Nephron progenitor cell (in vitro differentiated cells): Measurements from ENCODE around the gene PTER.

Experiments
- DNase-seq: peaks from one replicate; pipeline ENCODE4 v3.0.0; 2021
- H3K27ac Mint-ChIP-seq: 2 replicates; pipeline ENCODE4 v1.8.0; 2021; ENCODE audit warnings: mild to moderate bottlenecking, moderate library complexity, mixed read lengths
- H3K27me3 Mint-ChIP-seq: 2 replicates; pipeline ENCODE4 v1.8.0; 2021; ENCODE audit warnings: mild to moderate bottlenecking, low read depth, mixed read lengths; ENCODE audit not compliant: poor library complexity
- H3K36me3 Mint-ChIP-seq: 2 replicates; pipeline ENCODE4 v1.8.0; 2021; ENCODE audit warnings: low read depth, mixed read lengths
- H3K4me1 Mint-ChIP-seq: 2 replicates; pipeline ENCODE4 v1.8.0; 2021; ENCODE audit warnings: mixed read lengths
- H3K4me3 Mint-ChIP-seq: 2 replicates; pipeline ENCODE4 v1.8.0; 2021; ENCODE audit warnings: mild to moderate bottlenecking, moderate library complexity, mixed read lengths
- H3K9me3 Mint-ChIP-seq: 2 replicates; pipeline ENCODE4 v1.8.0; 2021; ENCODE audit warnings: mild to moderate bottlenecking, moderate library complexity, mixed read lengths
- TF ChIP-seq, protein P1 (sequence below): fragments of 200-600 bp; sonication (generic); IDR thresholded peaks from 2 replicates; pipeline ENCODE4 v1.5.0; 2021; ENCODE audit warnings: antibody characterized with exemption

Gene PTER

DNA sequence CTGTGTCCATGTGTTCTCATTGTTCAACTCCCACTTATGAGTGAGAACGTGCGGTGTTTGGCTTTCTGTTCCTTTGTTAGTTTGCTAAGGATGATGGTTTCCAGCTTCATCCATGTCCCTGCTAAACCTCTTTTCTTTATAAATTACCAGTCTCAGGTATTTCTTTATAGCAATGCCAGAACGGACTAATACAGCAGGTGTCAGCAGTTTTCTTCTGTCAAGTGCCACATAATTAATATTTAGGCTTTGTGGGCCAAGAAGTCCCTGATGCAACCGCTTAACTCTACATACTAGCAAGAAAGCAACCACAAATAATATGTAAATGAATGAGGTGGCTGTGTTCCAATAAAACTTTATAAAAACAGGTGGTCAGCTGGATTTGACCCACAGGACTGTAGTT is 111.2 kb downstream of the PTER start:
- no peak for DNase-seq
- no peaks in the 10 kb centered on the region for H3K36me3 Mint-ChIP-seq
- no peaks in the 10 kb centered on the region for H3K9me3 Mint-ChIP-seq
- H3K4me3 Mint-ChIP-seq: no peak overlapping the region
- TF ChIP-seq, protein P1, sequence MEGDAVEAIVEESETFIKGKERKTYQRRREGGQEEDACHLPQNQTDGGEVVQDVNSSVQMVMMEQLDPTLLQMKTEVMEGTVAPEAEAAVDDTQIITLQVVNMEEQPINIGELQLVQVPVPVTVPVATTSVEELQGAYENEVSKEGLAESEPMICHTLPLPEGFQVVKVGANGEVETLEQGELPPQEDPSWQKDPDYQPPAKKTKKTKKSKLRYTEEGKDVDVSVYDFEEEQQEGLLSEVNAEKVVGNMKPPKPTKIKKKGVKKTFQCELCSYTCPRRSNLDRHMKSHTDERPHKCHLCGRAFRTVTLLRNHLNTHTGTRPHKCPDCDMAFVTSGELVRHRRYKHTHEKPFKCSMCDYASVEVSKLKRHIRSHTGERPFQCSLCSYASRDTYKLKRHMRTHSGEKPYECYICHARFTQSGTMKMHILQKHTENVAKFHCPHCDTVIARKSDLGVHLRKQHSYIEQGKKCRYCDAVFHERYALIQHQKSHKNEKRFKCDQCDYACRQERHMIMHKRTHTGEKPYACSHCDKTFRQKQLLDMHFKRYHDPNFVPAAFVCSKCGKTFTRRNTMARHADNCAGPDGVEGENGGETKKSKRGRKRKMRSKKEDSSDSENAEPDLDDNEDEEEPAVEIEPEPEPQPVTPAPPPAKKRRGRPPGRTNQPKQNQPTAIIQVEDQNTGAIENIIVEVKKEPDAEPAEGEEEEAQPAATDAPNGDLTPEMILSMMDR: no peak
- H3K27me3 Mint-ChIP-seq: peaks cover 2% of the 10 kb centered on the region
- H3K27ac Mint-ChIP-seq: no peak overlapping the region
- peaks cover 2% of the 10 kb centered on the region for H3K4me1 Mint-ChIP-seq

GRCh38 chr10:16559236-16559773 is 122.5 kb downstream of the PTER start:
- Mint-ChIP-seq H3K4me1 (no peaks in the 10 kb centered on the region), H3K9me3 (peaks cover 5% of the 10 kb centered on the region), H3K27me3 (peaks cover 10% of the 10 kb centered on the region), H3K27ac (no peak overlapping the region), H3K4me3 (no peak overlapping the region), H3K36me3 (no peaks in the 10 kb centered on the region)
- TF ChIP-seq, protein P1: no peak
- no peak for DNase-seq

DNA sequence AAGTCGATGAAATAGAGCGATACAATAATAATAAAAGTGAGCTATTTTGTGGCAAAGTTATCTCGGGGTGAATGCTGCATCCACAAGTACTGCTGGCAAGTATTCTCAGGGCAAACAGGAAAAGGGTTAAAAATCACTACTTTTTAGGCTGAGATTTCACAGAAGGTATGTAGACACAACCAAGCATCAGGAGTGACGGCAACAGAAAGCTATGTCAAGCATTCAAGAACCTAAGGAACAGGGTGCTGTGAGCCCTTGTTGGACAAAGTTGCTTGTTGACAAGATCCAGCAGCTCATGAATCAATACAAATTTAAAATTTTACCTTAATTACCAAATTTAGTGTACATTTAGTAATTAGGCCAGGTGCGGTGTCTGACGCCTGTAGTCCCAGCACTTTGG is 126.1 kb downstream of the PTER start:
- Mint-ChIP-seq H3K27me3 (peaks cover 8% of the 10 kb centered on the region), H3K36me3 (no peaks in the 10 kb centered on the region), H3K4me3 (no peak overlapping the region), H3K9me3 (peaks cover 5% of the 10 kb centered on the region), H3K27ac (no peak overlapping the region), H3K4me1 (peaks cover 16% of the 10 kb centered on the region)
- no peak for DNase-seq
- TF ChIP-seq, protein P1: no peak
